HG03571 (cell line): ENCODE results near the gene VSIG10.
"Not testable (repeated sequence)": the region's sequence is repeated elsewhere in the genome, so short reads cannot be mapped to it uniquely, and the experiment has no call there.

Experiments used
- ATAC-seq: cut with Tn5 transposase; IDR thresholded peaks from one replicate; pipeline ENCODE4 v1.9.1; 2021; ENCODE audit not compliant: unreplicated experiment

VSIG10 gene

DNA sequence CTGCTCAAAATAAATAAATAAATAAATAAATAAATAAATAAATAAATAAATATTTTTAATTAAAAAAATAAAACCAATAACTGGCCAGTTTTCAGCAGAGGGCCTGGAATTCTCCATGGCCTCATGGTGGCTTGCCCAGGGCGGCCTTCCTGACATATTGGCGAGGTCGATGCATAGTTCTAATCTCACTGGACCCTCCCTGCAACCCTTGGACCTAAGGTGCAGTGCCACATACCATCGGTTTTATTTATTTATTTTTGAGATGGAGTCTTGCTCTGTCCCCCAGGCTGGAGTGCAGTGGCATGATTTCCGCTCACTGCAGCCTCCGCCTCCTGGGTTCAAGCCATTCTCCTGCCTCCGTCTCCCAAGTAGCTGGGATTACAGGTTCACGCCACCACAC is 3.9 kb upstream of the VSIG10 start:
- no peak for ATAC-seq

- ATAC-seq, result no peak
Measured at GRCh38 chr12:118107011-118107410, 3.2 kb upstream of the VSIG10 start.

DNA sequence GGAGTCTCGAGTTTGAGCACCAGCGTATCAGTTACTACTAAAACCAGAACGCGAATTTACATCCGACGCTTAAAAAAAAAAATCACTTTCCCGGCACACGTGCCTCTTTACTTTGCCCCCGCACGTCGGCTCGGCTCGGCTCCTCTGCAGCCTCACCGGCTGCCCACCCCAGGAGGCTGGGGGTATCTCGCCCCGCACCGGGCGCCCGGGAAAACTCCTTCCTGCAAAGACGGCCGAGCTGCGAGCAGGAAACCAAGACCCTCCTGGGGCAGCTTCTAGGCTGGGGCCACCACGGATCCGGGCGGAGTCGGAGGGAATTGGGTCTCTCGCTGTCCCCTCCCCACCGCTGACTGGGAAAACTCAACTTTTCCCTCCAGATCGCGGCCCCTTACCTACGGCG is 610 bp downstream of the VSIG10 start:
- peak; percentile 11 for ATAC-seq

GRCh38 chr12:118102609-118103008 is 1.2 kb downstream of the VSIG10 start:
- no peak for ATAC-seq

GRCh38 chr12:118102070-118102469 is 1.7 kb downstream of the VSIG10 start:
- no peak for ATAC-seq

GRCh38 chr12:118101051-118101450 is 2.8 kb downstream of the VSIG10 start:
- no peak for ATAC-seq

DNA sequence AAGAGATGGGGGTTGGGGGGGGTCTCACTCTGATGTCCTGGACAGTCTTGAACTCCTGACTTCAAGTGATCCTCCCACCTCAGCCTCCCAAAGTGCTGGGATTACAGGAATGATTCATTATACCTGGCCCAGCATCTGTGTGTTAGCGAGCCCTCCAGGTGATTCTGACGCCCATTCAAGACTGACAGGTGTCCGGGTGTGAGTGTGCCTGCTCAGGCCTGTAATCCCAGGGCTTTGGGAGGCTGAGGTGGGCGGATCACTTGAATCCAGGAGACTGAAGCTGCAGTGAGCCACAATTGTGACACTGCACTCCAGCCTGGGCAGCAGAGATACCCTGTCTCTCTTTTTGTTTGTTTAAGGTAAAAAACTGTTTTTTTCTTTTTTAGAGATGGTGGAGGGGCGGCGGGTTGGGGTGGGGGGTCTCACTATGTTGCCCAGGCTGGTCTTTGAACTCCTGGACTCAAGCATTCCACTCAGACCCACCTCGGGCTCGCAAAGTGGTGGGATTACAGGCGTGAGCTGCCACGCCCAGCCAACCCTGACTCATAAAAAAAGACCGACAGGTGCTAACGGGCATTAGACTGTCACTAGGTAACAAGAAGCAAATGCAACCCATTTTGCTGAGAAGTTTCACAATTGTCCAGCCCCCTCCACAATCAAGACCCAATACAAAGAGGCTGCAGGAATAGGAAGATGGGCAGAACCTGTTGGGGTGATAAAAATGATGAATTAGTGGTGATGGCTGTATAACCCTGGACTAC is 4.7 kb downstream of the VSIG10 start:
- ATAC-seq, result no peak

DNA sequence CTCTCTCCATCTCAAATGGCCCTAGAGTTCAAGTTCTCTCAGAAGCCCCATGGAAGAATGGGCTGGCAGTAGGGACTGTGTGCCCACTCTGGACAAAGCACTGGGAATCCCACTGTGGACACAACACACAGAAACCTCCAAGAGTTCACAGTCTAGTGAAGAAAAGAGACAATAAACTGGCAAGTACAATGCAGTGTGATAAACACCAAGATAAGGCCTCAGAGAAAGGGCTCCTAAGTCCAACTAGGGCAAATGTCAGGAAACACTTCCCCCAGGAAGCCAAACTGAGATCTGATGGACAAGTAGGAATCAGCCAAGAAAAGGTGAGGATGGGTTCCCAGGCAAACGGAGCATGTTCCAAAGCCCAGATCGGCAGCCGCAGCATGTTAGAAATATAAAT is 5.4 kb downstream of the VSIG10 start:
- ATAC-seq, result no peak

DNA sequence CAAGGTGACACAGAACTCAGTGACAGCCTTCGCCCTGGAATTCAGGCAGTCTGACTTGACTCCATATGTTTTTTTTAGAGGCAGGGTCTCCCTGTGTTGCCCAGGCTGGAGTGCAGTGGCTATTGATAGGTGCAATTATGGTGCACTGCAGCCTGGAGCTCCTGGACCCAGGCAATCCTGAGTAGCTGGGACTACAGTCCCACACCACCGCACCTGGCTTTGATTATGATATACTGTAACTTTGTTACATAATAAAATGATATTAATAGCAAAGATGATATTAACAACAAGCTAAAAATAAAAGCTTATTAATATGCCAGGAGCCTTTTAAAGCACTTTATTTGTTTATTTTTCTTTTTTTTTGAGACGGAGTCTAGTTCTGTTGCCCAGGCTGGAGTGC is 9.8 kb downstream of the VSIG10 start:
- no peak for ATAC-seq

GRCh38 chr12:118089782-118090181 is 14.0 kb downstream of the VSIG10 start:
- ATAC-seq, result no peak

DNA sequence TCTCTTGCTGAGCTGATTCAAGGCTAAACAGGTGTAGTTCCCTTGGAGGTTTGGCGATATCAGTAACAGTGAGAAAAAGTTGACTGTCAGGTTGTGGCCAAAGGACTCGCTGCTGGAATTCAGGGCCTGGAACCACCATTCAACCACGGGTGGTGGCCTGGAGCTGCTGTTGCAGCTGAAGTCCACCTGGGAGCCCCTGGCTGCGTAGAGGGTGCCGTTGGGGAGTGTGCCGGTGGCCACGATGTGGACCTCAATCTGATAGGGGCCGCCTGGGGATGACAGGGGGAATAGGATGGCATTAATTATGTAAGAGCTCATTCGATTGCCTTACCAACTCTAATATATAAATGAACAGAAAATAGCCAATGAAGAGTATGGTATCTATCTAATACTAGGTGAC is 21.6 kb downstream of the VSIG10 start:
- no peak for ATAC-seq

- ATAC-seq, result not testable (repeated sequence)
Measured at GRCh38 chr12:118081521-118081920, 22.3 kb downstream of the VSIG10 start.

GRCh38 chr12:118073768-118074167 is 30.0 kb downstream of the VSIG10 start:
- no peak for ATAC-seq

- ATAC-seq, result no peak
Measured at GRCh38 chr12:118070650-118071049, 33.2 kb downstream of the VSIG10 start.

DNA sequence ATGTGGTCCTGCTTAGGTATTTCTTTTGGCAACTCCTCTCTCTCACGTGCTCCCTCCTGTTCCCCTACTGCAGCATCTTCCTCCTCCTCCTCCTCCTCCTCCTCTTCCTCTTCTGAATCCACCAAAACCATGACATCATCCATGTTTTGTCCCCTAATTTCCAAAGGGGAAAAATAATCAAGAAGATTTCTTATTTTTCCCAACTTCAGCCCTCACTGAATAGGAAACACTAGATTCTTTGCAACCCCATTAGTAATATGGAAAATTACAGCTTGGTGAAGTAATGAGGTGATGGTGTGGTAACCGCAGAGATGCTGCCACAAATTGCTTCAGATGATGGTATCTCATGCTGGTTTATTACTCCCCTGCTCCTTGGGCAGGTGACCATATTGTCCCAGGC is 35.4 kb downstream of the VSIG10 start:
- ATAC-seq, result no peak

DNA sequence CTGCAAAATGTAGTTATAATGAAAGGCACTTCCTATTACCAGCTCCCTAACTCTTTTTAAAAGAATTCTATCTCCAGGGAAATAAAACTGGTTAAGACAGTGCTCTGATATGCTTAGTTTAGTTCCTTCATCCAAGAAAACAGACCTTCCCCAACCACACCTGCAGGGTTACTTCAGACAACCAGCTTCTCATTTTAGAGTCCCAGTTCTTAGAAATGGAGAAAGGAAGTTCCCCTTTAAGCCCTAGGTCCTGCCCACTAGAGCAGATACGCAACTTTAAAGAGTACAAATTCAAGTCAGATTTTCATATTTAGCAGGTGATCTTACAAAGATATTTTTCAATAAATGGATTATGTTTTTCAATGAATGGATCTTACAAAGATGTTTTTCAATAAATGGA is 38.4 kb downstream of the VSIG10 start:
- no peak for ATAC-seq

DNA sequence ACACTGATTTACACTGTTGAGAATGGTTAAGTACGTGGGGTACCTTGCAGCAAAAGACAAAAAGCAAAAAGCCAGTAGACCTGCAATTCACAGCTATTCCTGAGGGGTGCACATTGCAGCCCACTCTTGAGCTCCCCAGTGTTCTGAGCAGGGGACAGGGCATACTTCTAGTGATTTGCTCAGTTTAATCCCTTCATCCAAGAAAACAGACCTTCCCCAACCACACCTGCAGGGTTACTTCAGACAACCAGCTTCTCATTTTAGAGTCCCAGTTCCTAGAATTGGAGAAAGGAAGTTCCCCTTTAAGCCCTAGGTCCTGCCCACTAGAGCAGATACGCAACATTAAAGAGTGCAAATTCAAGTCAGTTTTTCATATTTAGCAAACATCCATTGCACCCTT is 39.2 kb downstream of the VSIG10 start:
- no peak for ATAC-seq

DNA sequence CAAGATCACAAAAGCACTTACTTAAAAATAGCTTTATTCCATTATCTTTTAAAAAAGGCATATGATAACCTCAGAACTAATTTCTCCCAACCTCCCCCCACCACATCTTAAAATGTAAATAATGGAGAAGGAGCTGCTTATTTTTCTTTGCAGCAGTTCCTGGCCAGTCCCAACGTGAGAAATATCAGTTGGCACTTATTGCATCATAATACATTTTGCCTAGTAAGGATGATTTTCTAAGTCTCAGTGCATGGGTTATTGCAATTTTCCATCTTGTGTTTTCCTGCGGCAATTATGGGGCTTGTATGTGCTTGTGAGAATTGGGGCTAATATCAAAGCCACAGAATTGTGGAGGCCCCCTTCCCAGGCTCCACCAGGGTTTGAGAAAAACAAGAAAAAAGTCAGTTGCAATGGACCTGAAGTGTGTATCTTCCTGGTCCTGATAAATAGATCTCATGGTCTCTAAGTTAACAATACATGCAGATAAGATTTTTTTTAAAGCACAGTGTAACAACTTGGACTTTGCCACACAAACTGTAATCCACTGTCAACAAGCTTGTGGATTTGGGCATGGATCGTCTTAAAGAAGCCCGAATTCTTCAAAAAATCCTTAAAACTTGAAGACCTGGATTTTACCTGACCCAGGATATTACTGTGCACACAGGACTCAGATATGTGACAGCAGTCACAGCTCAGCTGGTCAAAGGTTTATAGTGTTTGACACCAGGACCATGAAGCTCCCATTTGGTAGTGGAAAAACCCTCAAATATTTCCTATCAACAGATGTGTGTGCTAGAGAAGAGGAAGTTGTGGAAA is 40.0 kb downstream of the VSIG10 start:
- no peak for ATAC-seq

- ATAC-seq, result no peak
Measured at GRCh38 chr12:118061873-118062843, 41.7 kb downstream of the VSIG10 start.

GRCh38 chr12:118061011-118061872 is 42.6 kb downstream of the VSIG10 start, which contains the start of gene WSB2:
Gene WSB2 (minus strand): TSS chr12:118061179. CDS start chr12:118061048, 131 bp downstream.
- peak; percentile 49 for ATAC-seq
